Measurements from ENCODE around the gene LRP1B.

LRP1B gene

DNA sequence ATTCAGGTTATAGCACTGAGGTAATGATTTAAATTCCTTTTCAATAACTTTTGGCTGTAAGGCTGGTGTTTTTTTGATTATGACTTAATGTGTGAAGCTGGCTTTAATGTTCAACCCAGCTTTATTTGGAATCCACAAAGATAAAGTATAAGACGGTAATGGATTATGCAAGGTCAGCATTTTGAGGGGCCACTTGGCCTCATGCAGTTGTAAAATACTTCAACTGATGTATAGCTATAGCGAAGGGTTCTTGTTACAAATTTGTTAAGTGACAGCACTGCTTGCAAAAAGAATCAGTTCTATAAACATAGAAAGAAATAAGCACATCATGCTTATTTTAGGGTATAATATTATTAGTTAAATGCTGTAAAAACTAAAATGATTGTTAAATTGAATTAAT, 36.6 kb downstream of the LRP1B start:
- TF ChIP-seq, protein P1, sequence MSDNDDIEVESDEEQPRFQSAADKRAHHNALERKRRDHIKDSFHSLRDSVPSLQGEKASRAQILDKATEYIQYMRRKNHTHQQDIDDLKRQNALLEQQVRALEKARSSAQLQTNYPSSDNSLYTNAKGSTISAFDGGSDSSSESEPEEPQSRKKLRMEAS (IDR thresholded peaks at IDR 0.05) = no peak
- no peak for TF ChIP-seq NFIC (IDR thresholded peaks at IDR 0.05)
- no peak for TF ChIP-seq YY1 (IDR thresholded peaks at IDR 0.05; ENCODE audit: low read depth)
- TF ChIP-seq, protein P2, sequence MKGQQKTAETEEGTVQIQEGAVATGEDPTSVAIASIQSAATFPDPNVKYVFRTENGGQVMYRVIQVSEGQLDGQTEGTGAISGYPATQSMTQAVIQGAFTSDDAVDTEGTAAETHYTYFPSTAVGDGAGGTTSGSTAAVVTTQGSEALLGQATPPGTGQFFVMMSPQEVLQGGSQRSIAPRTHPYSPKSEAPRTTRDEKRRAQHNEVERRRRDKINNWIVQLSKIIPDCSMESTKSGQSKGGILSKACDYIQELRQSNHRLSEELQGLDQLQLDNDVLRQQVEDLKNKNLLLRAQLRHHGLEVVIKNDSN (IDR thresholded peaks at IDR 0.05) = no peak
- TF ChIP-seq RAD21 (IDR thresholded peaks at IDR 0.05; ENCODE audit: low read depth) = no peak
- no peak for TF ChIP-seq EP300 (IDR thresholded peaks at IDR 0.05; ENCODE audit: borderline replicate concordance)
- no peak for TF ChIP-seq ZBTB7A (IDR thresholded peaks at IDR 0.05; ENCODE audit: low read depth)
- no peak for TF ChIP-seq TEAD4 (IDR thresholded peaks at IDR 0.05)

DNA sequence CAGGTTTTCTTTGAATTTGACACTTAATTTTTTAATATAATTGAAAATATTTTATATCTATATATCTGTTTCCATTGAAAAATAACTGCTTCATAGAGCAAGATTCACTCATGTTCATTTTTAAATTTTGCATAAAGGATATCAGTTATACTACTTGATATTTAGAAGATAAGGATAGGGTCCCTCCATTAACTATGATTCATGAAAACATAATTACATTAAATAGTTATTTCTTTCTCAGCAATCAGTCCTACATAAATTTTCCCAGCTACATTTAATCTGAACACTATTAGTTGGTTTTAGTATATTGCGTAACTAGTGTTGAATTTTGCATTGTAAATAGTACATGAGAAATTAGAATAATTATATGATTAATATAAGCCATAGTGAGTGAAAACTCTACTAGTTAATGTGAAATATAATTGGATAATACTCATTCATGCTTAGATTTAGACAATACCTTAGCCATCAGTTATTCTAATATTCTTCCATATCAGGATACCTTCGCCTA, 42.7 kb downstream of the LRP1B start:
- TF ChIP-seq, protein P3, sequence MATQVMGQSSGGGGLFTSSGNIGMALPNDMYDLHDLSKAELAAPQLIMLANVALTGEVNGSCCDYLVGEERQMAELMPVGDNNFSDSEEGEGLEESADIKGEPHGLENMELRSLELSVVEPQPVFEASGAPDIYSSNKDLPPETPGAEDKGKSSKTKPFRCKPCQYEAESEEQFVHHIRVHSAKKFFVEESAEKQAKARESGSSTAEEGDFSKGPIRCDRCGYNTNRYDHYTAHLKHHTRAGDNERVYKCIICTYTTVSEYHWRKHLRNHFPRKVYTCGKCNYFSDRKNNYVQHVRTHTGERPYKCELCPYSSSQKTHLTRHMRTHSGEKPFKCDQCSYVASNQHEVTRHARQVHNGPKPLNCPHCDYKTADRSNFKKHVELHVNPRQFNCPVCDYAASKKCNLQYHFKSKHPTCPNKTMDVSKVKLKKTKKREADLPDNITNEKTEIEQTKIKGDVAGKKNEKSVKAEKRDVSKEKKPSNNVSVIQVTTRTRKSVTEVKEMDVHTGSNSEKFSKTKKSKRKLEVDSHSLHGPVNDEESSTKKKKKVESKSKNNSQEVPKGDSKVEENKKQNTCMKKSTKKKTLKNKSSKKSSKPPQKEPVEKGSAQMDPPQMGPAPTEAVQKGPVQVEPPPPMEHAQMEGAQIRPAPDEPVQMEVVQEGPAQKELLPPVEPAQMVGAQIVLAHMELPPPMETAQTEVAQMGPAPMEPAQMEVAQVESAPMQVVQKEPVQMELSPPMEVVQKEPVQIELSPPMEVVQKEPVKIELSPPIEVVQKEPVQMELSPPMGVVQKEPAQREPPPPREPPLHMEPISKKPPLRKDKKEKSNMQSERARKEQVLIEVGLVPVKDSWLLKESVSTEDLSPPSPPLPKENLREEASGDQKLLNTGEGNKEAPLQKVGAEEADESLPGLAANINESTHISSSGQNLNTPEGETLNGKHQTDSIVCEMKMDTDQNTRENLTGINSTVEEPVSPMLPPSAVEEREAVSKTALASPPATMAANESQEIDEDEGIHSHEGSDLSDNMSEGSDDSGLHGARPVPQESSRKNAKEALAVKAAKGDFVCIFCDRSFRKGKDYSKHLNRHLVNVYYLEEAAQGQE (IDR thresholded peaks at IDR 0.05; ENCODE audit: low read depth) = no peak
- no peak for TF ChIP-seq CREB1 (IDR thresholded peaks at IDR 0.05; ENCODE audit: low read depth)
- TF ChIP-seq ZBTB7A (IDR thresholded peaks at IDR 0.05; ENCODE audit: low read depth) = no peak
- no peak for TF ChIP-seq TAF1 (IDR thresholded peaks at IDR 0.05; ENCODE audit: low read depth)
- TF ChIP-seq, protein P1 (IDR thresholded peaks at IDR 0.05) = no peak
- TF ChIP-seq EP300 (IDR thresholded peaks at IDR 0.05; ENCODE audit: borderline replicate concordance) = no peak

DNA sequence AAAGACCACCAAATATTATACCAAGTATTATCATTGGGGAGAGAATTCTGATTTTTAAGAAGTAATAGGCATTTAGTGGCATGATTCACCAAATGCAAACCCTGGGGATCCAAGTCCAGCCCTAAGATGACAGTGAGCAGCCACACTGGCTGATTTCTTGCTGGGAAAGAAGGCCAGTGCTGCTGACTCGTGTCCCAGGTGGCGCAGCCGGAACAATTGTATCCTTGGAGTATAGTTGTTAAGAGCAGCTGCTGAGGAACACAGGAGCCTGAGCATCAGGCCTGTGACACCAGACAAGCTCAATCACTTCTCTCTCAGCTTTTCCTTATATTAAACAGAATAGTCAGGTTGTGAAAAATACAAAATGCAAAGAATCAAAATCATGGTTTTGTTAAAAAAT, 48.4 kb downstream of the LRP1B start:
- TF ChIP-seq CEBPB (IDR thresholded peaks at IDR 0.05) (no peak), ZBTB7A (IDR thresholded peaks at IDR 0.05; ENCODE audit: low read depth) (no peak)

DNA sequence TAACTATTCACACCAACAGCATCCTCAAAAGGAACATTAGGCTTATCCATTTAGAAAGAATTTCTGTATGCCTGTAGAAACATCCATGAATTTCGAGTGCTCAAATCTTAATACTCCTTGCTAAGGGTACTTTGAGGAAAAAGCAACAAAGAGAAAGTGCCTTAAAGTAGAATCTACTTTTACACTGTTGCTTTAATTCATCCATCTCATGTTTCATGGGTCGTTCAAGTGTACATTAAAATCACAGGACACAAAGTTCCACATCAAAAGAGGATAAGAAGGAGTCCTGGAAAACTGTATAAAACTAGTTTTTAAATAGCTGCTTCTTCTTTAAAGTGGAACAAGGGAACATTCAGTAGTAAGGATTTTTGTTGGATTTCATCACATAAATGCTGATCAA, 54.5 kb downstream of the LRP1B start:
- TF ChIP-seq EGR1 (IDR thresholded peaks at IDR 0.05) (no peak), YY1 (IDR thresholded peaks at IDR 0.05; ENCODE audit: low read depth) (no peak), CEBPB (IDR thresholded peaks at IDR 0.05) (no peak), NFIC (IDR thresholded peaks at IDR 0.05) (no peak), CREB1 (IDR thresholded peaks at IDR 0.05; ENCODE audit: low read depth) (no peak), ZBTB7A (IDR thresholded peaks at IDR 0.05; ENCODE audit: low read depth) (no peak), TCF12 (IDR thresholded peaks at IDR 0.05; ENCODE audit: low read depth) (no peak), TAF1 (IDR thresholded peaks at IDR 0.05; ENCODE audit: low read depth) (no peak), TEAD4 (IDR thresholded peaks at IDR 0.05) (no peak), FOXM1 (IDR thresholded peaks at IDR 0.05; ENCODE audit: borderline replicate concordance, low read depth) (no peak), EP300 (IDR thresholded peaks at IDR 0.05; ENCODE audit: borderline replicate concordance) (no peak), RAD21 (IDR thresholded peaks at IDR 0.05; ENCODE audit: low read depth) (no peak)
- TF ChIP-seq, protein P2 (IDR thresholded peaks at IDR 0.05) = no peak
- TF ChIP-seq, protein P3 (IDR thresholded peaks at IDR 0.05; ENCODE audit: low read depth) = no peak
- TF ChIP-seq, protein P1 (IDR thresholded peaks at IDR 0.05) = no peak

DNA sequence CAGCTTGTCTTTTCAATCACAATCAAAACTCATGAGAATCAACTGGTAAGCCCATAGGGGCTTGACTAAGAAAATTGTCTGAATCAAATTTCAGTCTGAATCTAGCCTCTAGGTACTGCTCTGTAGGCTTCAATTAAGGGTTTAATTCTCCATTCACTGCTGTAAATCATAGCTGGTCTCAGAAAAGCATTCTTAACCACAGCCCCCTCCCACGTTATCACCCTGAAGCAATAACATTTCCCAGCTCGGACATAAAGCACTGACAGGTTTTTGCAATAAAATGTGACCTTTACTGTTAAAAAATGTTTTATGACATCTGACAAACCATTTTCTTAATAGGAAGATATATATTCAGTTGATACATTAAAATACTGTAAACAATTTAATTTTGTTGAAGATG, 55.0 kb downstream of the LRP1B start:
- TF ChIP-seq, protein P1 (IDR thresholded peaks at IDR 0.05) = no peak
- no peak for TF ChIP-seq EGR1 (IDR thresholded peaks at IDR 0.05)
- TF ChIP-seq, protein P2 (IDR thresholded peaks at IDR 0.05) = no peak
- no peak for TF ChIP-seq FOXM1 (IDR thresholded peaks at IDR 0.05; ENCODE audit: borderline replicate concordance, low read depth)
- no peak for TF ChIP-seq TCF12 (IDR thresholded peaks at IDR 0.05; ENCODE audit: low read depth)
- TF ChIP-seq ZBTB7A (IDR thresholded peaks at IDR 0.05; ENCODE audit: low read depth) = no peak
- no peak for TF ChIP-seq CEBPB (IDR thresholded peaks at IDR 0.05)
- no peak for TF ChIP-seq EP300 (IDR thresholded peaks at IDR 0.05; ENCODE audit: borderline replicate concordance)
- no peak for TF ChIP-seq TEAD4 (IDR thresholded peaks at IDR 0.05)
- TF ChIP-seq CREB1 (IDR thresholded peaks at IDR 0.05; ENCODE audit: low read depth) = no peak
- TF ChIP-seq NFIC (IDR thresholded peaks at IDR 0.05) = no peak
- TF ChIP-seq RAD21 (IDR thresholded peaks at IDR 0.05; ENCODE audit: low read depth) = no peak
- TF ChIP-seq TAF1 (IDR thresholded peaks at IDR 0.05; ENCODE audit: low read depth) = no peak
- TF ChIP-seq, protein P3 (IDR thresholded peaks at IDR 0.05; ENCODE audit: low read depth) = no peak

Measured in Ishikawa (cell line).